PC-9 (cell line): ENCODE results near the gene CRYL1.

Source experiments
- EZH2 ChIP-seq: fragments of 200-600 bp; sonication (generic); IDR thresholded peaks from 2 replicates; pipeline ENCODE4 v1.8.0; 2017; ENCODE audit warnings: antibody characterized with exemption, low read depth
- TF ChIP-seq, protein P1 (sequence below): fragments of 200-600 bp; sonication (generic); conservative IDR thresholded peaks from 2 replicates; pipeline ENCODE4 v1.6.1; 2017; ENCODE audit warnings: mixed run types, antibody characterized with exemption, mild to moderate bottlenecking, moderate library complexity

DNA sequence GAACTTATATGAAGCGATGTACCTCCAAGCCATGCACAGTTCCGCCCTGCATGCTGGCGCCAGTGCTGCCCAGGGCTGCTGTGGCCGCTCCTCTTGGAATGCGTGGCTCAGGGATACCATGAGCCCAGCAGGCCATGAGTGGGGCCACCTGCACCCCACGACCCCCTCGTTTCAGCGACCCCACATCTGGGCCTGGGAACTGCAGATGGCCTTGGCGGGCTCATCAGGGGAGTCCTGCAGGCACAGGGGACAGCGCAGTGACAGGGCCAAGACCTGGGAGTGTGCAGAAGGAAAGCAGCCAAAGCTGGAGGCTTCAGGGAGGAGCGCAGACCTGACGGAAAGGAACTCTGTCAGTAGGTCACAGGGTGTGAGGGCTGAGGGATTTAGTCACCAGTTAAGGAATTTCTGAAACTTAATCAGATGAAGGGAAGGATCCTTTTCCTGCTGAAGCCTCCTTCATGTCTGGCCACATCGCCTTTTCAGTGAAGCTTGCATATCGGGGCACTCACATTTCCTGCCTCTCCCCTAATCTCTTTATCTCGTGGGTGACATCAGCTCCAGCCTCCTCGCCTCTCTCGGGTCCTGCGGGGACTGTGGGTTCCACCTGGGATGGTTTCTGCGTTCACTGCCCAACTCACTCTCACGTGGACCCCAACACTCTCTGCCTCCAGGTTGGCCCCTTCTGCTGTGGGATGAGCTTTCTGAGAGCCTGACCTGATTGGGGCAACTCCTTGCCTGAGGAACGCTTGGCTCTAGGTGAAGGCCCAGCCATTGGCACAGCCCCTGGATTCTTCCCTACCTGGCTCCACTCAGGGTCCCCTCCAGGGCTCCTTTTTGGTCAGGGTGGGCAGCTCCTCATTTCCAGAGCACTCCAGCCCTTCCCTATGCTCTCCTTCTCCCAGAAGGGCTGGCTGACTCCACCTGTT, 123.5 kb downstream of the CRYL1 start:
- TF ChIP-seq EZH2, result no peak
- TF ChIP-seq, protein P1, sequence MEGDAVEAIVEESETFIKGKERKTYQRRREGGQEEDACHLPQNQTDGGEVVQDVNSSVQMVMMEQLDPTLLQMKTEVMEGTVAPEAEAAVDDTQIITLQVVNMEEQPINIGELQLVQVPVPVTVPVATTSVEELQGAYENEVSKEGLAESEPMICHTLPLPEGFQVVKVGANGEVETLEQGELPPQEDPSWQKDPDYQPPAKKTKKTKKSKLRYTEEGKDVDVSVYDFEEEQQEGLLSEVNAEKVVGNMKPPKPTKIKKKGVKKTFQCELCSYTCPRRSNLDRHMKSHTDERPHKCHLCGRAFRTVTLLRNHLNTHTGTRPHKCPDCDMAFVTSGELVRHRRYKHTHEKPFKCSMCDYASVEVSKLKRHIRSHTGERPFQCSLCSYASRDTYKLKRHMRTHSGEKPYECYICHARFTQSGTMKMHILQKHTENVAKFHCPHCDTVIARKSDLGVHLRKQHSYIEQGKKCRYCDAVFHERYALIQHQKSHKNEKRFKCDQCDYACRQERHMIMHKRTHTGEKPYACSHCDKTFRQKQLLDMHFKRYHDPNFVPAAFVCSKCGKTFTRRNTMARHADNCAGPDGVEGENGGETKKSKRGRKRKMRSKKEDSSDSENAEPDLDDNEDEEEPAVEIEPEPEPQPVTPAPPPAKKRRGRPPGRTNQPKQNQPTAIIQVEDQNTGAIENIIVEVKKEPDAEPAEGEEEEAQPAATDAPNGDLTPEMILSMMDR, result no peak
